Measurements from ENCODE around the gene UMAD1.

DNA sequence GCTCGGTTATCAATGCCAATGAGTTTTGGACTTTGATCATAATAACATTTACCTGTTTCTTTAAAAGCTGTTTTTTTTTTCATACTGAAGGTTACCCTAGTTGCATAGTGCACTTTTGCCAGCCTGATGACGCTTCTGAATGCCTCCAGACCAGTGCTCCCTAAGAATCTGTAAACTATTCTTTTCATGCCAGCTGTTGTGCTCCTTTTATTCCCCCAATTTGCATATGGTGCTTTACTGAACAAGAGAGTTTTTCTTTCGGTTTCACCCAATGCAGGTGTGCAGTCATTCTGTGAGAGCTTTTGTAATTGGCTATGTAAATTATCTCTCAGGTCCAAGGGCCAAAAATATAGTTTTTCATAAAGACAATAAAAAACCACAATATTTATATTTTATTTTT lies 279.9 kb downstream of the UMAD1 start:
- TF ChIP-seq, protein P1, sequence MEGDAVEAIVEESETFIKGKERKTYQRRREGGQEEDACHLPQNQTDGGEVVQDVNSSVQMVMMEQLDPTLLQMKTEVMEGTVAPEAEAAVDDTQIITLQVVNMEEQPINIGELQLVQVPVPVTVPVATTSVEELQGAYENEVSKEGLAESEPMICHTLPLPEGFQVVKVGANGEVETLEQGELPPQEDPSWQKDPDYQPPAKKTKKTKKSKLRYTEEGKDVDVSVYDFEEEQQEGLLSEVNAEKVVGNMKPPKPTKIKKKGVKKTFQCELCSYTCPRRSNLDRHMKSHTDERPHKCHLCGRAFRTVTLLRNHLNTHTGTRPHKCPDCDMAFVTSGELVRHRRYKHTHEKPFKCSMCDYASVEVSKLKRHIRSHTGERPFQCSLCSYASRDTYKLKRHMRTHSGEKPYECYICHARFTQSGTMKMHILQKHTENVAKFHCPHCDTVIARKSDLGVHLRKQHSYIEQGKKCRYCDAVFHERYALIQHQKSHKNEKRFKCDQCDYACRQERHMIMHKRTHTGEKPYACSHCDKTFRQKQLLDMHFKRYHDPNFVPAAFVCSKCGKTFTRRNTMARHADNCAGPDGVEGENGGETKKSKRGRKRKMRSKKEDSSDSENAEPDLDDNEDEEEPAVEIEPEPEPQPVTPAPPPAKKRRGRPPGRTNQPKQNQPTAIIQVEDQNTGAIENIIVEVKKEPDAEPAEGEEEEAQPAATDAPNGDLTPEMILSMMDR (IDR thresholded peaks at IDR 0.05), result no peak
- no peak for TF ChIP-seq POLR2AphosphoS5 (IDR thresholded peaks at IDR 0.05)
- TF ChIP-seq EP300 (IDR thresholded peaks at IDR 0.05), result no peak
- TF ChIP-seq POLR2A (IDR thresholded peaks at IDR 0.05; ENCODE audit: low read depth), result no peak
